ENCODE measurements around the gene RAPGEF5.

RAPGEF5 gene

DNA sequence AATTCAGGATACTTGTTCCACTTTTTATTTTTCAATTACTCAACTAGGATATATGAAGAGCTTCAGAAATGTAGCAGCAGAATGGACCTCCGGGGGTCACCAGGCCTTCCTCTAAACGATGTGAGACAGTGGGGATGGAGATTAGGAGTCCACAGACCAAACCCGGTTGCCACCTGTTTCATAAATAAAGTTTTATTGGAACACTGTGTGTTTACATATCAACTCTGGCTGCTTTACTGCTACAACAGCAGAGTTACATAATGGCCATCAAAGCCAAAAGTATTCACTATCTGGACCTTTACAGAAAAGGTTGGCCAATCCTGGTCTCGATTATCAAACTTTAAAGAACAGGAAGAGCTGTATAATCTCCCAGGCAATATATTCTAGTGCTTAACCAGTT is 30.8 kb downstream of the RAPGEF5 start:
- TF ChIP-seq, protein P1, sequence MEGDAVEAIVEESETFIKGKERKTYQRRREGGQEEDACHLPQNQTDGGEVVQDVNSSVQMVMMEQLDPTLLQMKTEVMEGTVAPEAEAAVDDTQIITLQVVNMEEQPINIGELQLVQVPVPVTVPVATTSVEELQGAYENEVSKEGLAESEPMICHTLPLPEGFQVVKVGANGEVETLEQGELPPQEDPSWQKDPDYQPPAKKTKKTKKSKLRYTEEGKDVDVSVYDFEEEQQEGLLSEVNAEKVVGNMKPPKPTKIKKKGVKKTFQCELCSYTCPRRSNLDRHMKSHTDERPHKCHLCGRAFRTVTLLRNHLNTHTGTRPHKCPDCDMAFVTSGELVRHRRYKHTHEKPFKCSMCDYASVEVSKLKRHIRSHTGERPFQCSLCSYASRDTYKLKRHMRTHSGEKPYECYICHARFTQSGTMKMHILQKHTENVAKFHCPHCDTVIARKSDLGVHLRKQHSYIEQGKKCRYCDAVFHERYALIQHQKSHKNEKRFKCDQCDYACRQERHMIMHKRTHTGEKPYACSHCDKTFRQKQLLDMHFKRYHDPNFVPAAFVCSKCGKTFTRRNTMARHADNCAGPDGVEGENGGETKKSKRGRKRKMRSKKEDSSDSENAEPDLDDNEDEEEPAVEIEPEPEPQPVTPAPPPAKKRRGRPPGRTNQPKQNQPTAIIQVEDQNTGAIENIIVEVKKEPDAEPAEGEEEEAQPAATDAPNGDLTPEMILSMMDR (IDR thresholded peaks at IDR 0.05; ENCODE audit: borderline replicate concordance, control extremely low read depth, extremely low read depth, insufficient read depth, missing control alignments): no peak

GRCh38 chr7:22325671-22326070 is 31.3 kb downstream of the RAPGEF5 start:
- in situ Hi-C loops (cut with MboI; ENCODE audit: low sequenced_read_pairs, unreplicated experiment): no loop called here
- DNase-seq (ENCODE audit: low spot score): no peak
- TF ChIP-seq, protein P1 (IDR thresholded peaks at IDR 0.05; ENCODE audit: borderline replicate concordance, control extremely low read depth, extremely low read depth, insufficient read depth, missing control alignments): no peak

More for the DNA sequence above, 30.8 kb downstream of the RAPGEF5 start:
- in situ Hi-C loops (cut with MboI; ENCODE audit: low sequenced_read_pairs, unreplicated experiment): no loop called here
- DNase-seq (ENCODE audit: low spot score): no peak

DNA sequence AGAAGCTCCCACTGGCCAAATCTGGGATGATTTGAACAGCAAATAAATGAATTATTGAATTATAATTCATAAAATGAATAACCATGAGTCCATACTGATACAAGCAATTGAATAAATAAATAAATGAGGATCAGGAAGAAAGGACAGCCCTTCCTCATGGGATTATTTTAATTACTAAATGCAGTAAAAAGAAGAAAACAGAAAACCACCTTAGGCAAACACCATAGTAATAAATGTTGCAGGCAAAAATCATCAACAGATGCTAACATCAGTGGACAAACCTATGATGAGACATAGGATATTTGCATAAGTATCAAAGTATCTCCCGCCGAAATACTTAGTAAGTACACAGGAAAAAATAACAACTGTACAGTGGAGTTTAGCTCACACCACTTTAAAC is 33.2 kb downstream of the RAPGEF5 start:
- no peak for DNase-seq (ENCODE audit: low spot score)
- TF ChIP-seq, protein P1 (IDR thresholded peaks at IDR 0.05; ENCODE audit: borderline replicate concordance, control extremely low read depth, extremely low read depth, insufficient read depth, missing control alignments): no peak
- in situ Hi-C loops (cut with MboI; ENCODE audit: low sequenced_read_pairs, unreplicated experiment): no loop called here

GRCh38 chr7:22320416-22320815 is 36.5 kb downstream of the RAPGEF5 start:
- in situ Hi-C loops (cut with MboI; ENCODE audit: low sequenced_read_pairs, unreplicated experiment): no loop called here
- DNase-seq (ENCODE audit: low spot score): no peak
- TF ChIP-seq, protein P1 (IDR thresholded peaks at IDR 0.05; ENCODE audit: borderline replicate concordance, control extremely low read depth, extremely low read depth, insufficient read depth, missing control alignments): no peak

DNA sequence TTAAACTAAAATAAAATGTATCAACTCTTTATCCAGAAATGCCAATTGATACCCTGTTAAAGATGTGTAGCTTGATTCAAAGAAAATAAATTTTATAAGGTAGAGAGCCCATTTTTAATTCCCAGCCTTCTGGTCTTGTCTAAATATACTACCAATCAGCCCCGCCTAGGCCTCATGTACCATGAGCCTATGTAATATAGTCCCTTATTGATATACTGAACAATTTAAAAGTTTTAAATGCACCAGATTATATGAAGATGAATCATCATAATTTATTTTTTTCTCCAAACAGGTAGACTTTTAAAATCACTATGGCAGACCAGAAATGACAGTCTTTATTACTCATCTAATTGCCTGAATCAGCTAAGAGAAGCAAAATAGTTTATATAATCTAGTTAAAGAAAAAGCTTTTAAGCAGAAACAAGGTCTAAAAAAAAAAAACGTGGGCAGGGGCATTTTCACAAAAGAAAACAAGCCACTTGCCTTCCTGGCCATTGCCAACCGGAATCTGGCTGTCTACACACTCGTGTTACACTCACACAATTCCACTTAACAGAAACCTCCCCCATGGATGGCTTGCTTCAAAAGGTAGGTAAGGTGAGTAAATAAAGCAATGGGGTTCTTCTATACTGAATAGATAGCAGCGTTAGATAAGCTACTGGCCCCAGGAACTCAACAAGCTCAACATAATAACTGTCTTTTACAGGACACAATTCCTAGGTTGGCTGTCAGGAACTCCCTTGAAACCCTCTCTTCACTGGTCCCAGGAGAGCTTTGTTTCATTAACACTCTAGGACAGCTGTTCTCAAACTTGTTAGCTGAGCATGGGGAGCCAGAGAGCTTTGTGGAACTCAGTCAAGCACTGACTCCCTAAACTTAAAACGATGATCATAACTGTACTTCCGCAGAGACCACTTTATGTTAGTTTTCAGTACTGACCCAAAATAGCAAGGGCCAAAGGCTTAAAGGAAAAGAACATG is 37.2 kb downstream of the RAPGEF5 start:
- no peak for DNase-seq (ENCODE audit: low spot score)
- in situ Hi-C loops (cut with MboI; ENCODE audit: low sequenced_read_pairs, unreplicated experiment): no loop called here
- TF ChIP-seq, protein P1 (IDR thresholded peaks at IDR 0.05; ENCODE audit: borderline replicate concordance, control extremely low read depth, extremely low read depth, insufficient read depth, missing control alignments): no peak

DNA sequence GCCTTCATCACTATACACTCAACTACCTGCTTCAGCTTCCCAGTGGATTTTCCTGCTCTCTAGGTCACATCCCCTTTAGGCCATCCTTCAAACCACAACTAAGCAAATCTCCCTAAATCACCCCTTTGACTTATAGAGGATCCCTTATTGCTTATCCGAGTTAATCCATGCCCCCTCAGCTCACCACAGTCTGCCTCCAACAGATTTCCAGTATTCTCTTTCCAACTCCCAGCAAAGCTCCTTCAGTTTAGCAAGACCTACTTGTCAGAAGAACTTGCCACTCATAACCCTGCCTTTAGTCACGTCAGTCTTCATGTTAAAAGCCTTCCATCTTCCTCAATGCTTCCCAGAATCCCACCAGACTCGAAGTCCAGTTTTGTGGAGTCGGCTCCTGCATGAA is 38.6 kb downstream of the RAPGEF5 start:
- in situ Hi-C loops (cut with MboI; ENCODE audit: low sequenced_read_pairs, unreplicated experiment): no loop called here
- DNase-seq (ENCODE audit: low spot score): no peak
- TF ChIP-seq, protein P1 (IDR thresholded peaks at IDR 0.05; ENCODE audit: borderline replicate concordance, control extremely low read depth, extremely low read depth, insufficient read depth, missing control alignments): no peak
